NB4 (cell line): ENCODE measurements around the gene DAP.

Source experiments
- DNase-seq: peaks from one replicate; pipeline ENCODE4 v3.0.0; 2010; ENCODE audit warnings: low read depth
- H3K4me3 ChIP-seq: one replicate; pipeline ENCODE4 v1.5.1; 2011; ENCODE audit warnings: mild to moderate bottlenecking, low read depth, low read length, moderate library complexity
- CTCF ChIP-seq: IDR thresholded peaks from one replicate; pipeline ENCODE4 v1.5.1; 2012; ENCODE audit warnings: low read depth, low read length
- MYC ChIP-seq: IDR thresholded peaks from 2 replicates; pipeline ENCODE4 v1.6.1; 2011; ENCODE audit warnings: low read depth, low read length
- POLR2A ChIP-seq: IDR thresholded peaks from 2 replicates; pipeline ENCODE4 v1.6.1; 2011; ENCODE audit warnings: mild to moderate bottlenecking; ENCODE audit not compliant: insufficient read length; ENCODE audit errors: extremely low read depth
- TF ChIP-seq, protein P1 (sequence below): IDR thresholded peaks from 2 replicates; pipeline ENCODE4 v1.6.1; 2011; ENCODE audit warnings: low read depth, low read length

The DAP gene

GRCh38 chr5:10678244-10678643, 82.8 kb downstream of the DAP start:
- TF ChIP-seq POLR2A (no peak), CTCF (no peak), MYC (no peak)
- TF ChIP-seq, protein P1, sequence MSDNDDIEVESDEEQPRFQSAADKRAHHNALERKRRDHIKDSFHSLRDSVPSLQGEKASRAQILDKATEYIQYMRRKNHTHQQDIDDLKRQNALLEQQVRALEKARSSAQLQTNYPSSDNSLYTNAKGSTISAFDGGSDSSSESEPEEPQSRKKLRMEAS = no peak
- no peak for DNase-seq
- H3K4me3 ChIP-seq = no peak overlapping the region

- no peak overlapping the region for H3K4me3 ChIP-seq
- no peak for DNase-seq
- TF ChIP-seq MYC = no peak
Measured at GRCh38 chr5:10677533-10677932, 83.5 kb downstream of the DAP start.

DNA sequence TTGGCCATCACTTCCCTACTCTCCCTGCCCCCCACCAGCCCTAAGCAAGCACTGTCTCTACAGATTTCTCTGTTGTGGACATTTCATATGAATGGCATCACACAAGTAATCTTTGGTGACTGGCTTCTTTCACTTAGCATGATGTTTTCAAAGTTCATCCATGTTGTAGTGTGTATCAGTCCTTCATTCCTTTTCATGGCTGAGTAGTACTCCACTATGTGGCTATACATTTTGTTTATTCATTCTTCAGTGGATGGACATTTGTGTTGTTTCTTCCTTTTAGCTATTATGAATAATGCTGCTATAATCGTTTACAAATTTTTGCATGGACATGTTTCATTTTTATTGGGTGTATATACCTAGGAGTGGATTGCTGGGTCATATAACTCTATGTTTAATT, 84.1 kb downstream of the DAP start:
- H3K4me3 ChIP-seq = no peak overlapping the region
- TF ChIP-seq CTCF = no peak
- TF ChIP-seq, protein P1 = no peak
- no peak for TF ChIP-seq MYC
- TF ChIP-seq POLR2A = no peak
- no peak for DNase-seq

DNA sequence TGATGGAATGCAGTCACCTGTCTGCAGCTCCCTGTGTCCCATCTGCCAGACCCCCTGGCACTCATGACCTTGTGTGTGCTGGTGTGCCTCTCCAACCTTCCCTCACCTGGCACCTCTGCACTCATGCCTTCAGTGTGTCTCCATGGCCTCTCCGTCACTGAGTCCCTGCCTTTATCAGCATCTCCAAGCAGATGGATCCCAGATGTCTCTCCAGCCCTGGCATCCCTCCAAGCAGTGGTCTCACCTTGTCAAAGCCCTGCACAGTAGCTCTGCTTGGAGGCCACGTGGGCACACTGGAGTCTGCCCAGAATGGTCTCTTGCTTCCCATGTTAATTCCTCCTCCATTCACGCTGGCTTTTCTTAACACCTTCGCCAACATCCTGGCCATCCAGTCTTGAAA, 84.8 kb downstream of the DAP start:
- H3K4me3 ChIP-seq = no peak overlapping the region
- TF ChIP-seq CTCF (no peak), POLR2A (no peak), MYC (no peak)
- TF ChIP-seq, protein P1 = no peak
- DNase-seq = no peak

DNA sequence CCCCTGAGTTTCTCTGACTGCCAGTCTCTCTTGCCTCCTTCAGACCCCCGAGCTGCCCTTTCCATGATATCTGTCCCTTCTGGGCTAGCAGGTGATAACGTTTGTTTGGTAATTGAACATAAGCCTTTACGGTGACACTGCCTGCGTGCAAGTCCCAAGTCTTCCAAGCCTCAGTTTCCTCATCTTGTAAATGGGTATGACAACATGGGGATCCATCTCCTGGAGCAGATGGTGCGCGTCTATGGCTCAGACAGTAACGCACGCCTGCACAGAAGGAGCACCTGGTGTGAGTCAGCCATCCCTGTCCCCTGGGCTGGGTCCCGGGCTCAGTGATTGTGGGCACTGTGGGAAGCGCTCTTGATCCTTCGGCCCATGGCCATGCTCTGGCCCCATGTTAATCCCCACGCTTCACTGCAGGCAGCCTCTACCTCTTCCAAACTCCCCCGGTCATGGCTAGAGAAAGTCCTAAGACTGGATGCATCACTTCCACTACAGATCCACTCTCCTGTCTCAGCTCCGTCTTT, 85.8 kb downstream of the DAP start:
- no peak for TF ChIP-seq POLR2A
- TF ChIP-seq CTCF = no peak
- no peak for TF ChIP-seq MYC
- TF ChIP-seq, protein P1 = no peak
- DNase-seq = no peak
- H3K4me3 ChIP-seq = no peak overlapping the region

DNA sequence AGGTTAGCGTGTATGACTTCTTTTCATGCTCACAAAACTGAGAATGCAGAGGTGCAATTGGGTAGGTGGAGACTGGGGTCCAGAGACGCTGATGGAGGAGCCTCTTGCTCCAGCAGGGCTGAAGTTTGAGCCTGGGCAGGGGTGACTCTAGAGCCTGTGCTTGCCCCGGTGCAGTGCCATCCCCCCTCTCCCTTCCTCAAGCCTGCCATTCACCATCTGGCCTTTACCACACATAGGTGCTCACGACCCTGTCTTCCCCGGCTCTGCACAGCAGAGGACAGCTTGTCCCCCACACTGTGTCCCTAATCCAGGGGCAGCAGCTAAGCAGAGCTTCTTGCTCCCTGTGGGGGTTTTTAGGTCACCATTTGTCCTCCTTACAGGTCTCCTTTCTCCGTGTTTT, 86.5 kb downstream of the DAP start:
- TF ChIP-seq MYC = no peak
- TF ChIP-seq CTCF = no peak
- TF ChIP-seq, protein P1 = no peak
- TF ChIP-seq POLR2A = no peak
- no peak overlapping the region for H3K4me3 ChIP-seq
- no peak for DNase-seq
